OCI-M2 (cell line): ENCODE measurements around the gene KRTAP4-7.
"Not testable (repeated sequence)": the region's sequence is repeated elsewhere in the genome, so short reads cannot be mapped to it uniquely, and the experiment has no call there.

Experiments
- DNase-seq: peaks from one replicate; lab custom pipeline; 2025; ENCODE audit not compliant: unreplicated experiment; lab: John Stamatoyannopoulos, UW

The KRTAP4-7 gene

DNA sequence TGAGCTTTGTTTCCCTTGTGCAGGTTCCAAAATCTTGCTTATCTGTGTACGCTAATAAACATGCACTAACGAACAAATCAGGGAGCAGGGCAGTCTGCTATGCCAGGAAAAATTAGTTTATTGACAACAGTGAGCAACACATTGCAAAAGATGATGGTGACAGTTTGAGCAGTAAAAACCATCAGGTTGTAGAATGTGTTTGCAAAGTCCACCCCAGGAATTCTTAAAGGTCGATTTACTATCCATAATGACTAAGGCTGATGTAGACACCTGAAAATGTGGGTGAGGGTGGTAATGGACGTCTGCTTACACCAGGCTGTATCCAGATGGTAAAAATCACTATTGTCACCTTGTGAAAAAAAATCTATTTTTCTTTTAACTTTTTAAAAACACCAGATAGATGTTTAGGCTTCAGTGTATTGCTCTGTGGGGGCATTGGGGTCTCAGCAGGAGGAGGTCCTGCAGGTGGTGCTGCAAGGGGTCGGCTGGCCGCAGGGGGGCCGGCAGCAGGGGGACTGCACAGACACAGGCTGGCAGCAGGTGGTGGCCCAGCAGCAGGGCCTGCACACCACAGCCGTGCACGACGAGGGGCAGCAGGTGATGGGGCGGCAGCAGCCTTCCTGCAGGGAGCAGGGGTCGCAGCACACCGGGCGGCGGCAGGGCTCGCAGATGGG lies 18.8 kb upstream of the KRTAP4-7 start:
- DNase-seq, result not testable (repeated sequence)

DNA sequence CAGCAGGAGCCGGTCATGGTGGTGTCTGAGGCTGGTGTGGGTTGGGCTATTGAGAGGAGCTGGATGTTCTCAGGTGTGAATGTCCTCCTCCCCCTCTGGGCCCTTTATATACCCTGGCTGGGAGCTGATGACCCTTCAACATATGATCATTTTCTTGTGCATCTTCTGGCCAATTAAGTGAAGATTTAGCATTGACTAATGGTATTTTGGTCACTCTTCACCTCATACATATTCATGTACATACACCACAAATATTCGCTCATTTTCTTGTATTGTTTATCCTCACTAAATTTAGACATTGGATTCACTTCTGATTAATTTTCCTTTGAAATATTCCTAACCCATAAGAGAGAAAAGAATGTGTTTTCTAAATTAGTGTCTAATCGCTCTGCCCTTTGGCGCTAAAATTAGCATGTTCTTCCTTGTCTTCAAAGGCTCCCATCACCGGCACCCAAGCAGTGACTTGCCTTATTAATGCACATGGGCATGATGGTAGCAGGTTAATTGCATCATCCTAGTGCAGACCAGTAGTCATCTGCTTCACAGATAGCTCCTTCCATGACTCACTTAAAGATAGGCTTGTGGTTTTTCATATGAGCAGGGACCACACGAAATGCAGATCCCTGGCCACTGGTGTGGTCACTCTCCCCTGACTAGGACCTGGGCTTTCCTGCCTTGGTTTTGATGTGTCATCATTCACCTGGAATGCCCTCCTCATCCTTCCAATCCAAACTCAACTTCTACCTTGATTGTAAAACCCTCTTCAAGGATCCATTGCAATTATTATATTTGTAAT lies 17.9 kb upstream of the KRTAP4-7 start, which contains the start of gene KRTAP2-4:
Gene KRTAP2-4, minus strand, starts transcription at position 51 of the 796 bp plus-strand sequence. Its CDS starts 34 bp downstream, at position 17.
- no peak for DNase-seq

DNA sequence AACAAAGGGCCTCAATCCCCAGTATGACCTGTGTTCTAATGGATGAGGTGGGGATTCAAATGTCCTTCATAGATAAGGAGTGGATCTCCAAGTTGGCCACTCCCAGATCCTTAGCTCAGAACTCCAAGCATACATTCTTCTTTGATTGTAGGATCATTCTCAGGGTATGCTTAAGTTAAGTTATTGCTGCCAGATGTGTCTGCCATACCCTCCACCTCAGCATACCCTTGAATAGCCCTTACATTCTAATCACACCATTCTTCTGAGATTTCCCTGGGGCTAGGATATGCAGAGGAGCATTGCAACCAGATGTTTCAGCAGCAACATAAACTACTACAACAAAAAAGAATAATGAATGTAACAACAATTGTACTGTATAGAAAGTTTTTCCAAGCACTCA lies 16.7 kb upstream of the KRTAP4-7 start:
- DNase-seq, result no peak

DNA sequence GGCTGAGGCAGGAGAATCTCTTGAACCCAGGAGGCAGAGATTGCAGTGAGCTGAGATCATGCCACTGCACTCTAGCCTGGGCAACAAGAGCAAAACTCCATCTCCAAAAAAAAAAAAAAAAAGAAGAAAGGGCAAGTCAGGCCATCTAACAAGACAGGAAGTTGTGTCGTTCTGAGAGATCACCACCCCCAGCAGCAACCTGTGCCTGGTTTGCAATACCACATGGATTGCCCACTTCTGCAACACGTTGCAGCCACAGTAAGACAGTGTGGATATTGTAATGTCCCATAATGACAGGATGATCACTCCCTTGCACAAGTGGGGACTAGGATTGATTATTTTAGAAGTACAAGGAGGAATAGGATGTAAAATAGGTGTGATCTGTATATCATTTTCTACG lies 14.9 kb upstream of the KRTAP4-7 start:
- no peak for DNase-seq

DNA sequence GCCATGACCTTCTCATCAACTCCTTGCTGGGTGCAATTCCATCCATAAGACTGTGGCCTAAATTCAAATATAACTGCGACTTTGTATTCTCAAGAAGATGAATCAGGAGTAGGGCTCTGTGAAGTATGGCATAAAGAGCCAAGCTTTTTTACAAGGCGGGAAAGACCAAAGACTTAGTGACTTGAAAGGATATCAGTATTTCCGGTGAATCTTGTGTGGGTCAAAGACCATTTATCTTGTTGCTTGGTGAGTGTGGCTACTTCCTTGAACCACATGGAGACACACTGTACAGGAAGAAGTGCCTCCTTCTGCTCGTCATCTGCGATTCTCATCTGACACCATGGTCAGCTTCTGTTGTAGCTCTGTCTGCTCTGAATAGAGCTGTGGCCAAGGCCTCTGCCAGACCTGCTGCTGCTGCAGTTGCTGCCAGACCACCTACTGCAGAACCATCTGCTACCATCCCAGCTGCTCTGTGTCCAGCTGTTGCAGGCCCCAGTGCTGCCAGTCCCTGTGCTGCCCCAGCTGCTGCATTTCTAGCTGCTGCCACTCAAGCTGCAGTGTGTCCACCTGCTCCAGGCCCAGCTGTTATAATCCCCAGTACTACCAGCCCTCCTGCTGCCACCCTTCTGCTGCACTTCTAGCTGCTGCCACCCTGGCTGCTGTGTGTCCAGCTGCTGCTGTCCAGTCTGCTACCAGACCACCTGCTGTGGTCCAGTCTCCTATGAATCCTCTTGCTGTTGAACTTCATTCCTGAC lies 12.2 kb upstream of the KRTAP4-7 start:
- DNase-seq, result no peak

DNA sequence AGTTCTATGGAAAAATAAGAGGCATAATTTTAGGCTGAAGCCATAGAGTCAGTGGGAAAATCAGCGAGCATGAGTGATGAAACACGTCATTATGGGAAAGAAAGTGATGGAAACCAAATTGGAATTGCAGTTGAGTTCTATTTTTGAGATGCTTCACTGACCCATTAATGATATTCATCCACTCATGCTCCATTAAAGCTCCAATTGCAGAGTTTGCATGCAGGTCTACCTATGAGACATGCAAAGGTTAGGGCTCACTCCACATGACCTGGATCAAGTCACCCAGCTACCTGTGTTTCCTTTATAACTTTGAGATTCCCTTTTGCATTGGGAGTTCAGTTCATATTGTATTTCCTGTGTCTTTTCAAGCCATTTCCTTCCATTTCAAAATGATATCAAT lies 10.3 kb upstream of the KRTAP4-7 start:
- no peak for DNase-seq

DNA sequence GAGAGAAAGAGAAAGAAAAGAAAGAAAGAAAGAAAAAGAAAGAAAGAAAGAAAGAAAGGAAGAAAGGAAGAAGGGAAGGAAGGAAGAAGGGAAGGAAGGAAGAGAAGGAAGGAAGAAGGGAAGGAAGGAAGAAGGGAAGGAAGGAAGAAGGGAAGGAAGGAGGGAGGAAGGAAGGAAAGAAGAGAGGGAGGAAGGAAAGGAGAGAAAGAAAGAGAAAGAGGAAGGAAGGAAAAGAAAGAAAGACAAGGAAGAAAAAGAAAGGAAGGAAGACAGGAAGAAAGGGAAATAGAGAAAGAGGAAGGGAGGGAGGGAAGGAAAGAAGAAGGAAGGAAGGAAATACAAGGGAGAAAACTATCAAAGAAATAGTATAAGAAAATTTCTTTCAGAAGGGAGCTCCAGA lies 7.2 kb upstream of the KRTAP4-7 start:
- DNase-seq, result no peak

DNA sequence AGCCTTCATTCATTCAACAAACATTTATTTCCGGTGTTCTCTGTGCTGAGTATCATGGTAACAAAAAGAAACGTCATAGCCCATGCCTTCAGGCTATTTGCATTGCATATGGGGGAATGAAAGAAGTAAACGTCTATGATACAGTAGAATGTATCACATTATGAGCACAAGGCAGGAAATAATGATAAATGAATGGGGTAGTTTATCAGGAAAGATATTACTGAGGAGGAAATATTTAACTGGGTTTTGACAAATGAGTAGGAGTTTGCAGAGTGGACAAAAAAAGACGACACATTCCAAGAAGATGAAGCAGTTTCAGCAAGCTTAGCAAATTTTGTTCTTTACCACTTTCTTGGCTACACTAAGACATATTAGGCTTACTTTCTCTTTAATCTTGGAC lies 1.3 kb upstream of the KRTAP4-7 start:
- no peak for DNase-seq

DNA sequence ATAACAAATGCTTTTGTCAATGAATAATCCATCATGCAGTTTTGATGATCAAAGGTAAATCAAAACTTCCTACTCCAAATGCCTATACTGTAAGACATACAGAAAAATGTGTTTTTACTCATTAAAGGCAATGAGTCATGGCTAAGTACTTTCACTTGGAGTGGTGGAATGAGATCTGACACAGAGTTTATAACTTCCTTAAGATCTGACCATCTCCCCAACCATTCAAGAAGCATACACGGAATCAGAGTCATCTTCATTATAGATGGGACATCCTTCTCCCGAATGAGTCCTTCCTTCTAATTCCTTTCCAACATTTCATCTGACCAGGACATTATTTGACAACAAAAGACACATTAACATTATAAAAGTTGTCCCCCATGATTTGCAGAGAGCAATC lies 523 bp upstream of the KRTAP4-7 start:
- not testable (repeated sequence) for DNase-seq

DNA sequence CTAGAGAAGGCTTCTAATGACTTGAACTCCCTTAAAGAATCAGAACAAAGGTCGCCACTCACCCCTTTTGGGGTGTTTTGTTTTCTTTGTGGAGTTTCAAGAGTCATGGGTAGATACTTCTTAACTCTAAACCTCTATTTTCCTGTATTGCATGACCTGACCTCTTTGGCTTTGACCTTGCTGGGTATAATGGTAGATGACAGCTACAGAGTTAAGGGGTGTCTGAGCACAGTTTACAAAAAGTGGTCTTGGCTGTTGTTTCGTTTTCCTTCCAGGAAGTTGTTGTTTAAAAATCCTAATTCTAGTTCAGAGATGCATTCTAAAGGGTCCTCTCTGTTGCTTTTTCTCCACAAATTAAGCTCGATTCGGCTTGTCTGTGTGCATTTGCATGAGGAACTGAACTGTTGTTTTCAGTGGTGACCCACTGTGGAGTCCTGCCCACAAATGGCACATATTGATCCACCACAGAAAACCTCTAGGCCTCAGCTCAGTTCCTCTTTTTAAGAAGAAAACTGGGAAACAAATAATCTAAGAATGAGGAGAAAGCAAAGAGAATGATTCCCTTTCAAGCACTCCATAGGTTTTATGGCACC lies 4.9 kb downstream of the KRTAP4-7 start:
- DNase-seq, result not testable (repeated sequence)

DNA sequence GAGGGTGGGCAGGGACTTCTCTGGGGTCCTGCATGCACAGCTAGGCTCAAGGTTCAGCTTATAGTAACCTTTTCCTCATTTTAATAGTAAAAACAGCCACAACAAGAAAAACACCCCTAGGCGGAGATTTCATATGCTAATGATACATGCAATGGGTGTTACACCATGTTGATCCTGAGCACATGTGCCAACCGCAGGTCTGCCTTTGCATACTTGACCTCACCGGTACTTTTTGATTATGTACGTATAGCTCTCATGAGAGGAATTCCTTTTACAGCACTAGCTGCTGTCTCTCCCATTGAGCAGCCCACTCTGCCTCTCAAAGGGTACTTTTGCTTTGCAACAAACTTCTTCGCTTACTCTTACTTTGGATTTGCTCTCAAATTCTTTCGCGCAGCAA lies 12.1 kb downstream of the KRTAP4-7 start:
- no peak for DNase-seq

DNA sequence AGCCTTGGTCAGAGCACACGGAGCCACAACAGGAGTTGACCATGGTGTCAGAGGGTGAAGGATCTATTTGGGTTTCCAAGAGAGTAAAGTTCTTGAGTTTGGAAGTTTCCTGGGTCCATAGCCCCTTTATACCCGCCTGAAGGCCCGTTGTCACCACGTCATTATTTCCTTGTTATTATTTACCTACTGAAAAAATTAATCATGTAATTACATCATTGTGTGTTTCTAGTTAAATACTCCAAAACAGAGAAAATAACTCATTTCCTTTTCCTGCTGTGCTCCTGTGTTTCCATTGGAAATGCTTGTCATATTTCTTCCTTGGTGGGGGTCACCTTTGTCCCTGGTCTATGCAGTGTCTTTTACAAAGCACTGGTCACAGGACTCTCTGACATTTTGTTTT lies 14.1 kb downstream of the KRTAP4-7 start, which contains the start of gene KRTAP4-8:
Gene KRTAP4-8, minus strand, starts transcription at position 101 of the 400 bp plus-strand sequence. Its CDS starts 58 bp downstream, at position 43.
- no peak for DNase-seq

DNA sequence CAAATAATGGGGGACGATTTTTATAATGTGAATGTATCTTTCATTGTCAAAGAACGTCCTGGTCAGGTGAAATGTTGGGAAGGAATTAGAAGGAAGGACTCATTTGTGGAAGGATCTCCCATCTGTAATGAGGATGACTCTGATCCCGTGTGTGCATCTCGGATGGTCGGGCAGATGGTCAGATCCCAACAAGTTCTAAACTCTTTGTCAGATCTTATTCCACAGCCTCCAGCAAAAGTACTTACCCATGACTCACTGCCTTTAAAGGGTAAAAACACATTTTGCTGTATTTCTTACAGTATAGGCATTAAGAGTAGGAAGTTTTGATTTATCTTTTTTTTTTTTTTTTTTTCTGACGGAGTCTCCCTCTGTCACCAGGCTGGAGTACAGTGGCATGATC lies 14.5 kb downstream of the KRTAP4-7 start:
- no peak for DNase-seq

DNA sequence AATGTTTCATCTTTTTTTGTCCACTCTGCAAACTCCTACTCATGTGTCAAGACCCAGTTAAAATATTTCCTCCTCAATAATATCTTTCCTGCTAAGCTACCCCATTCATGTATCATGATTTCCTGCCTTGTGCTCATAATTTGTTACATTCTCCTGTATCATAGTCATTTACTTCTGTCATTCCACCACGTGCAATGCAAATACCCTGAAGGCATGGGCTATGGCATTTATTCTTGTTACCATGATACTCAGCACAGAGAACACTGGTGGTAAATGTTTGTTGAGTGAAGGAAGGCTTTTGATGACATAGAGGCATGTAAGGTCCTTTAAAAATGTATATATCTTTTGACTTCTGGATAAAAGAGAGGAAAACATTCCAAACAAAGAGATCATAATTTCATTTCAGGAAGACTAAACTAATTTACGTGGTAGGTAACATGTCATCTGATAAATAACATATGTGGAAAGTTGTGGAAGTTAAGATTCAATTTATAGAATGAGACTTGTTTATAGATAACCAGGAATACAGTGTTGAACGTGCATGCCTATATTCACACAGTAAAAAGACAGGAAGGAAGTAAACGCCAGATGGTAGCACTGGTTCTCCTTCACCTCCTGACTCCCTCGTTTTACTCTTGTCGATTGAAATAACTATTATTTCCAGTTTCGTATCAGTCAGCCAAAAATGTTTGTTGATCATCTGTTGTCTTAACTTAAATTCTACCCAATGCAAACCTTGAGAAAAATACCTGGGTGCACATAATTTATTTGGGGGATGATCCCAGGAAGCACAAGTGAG lies 15.9 kb downstream of the KRTAP4-7 start:
- not testable (repeated sequence) for DNase-seq

DNA sequence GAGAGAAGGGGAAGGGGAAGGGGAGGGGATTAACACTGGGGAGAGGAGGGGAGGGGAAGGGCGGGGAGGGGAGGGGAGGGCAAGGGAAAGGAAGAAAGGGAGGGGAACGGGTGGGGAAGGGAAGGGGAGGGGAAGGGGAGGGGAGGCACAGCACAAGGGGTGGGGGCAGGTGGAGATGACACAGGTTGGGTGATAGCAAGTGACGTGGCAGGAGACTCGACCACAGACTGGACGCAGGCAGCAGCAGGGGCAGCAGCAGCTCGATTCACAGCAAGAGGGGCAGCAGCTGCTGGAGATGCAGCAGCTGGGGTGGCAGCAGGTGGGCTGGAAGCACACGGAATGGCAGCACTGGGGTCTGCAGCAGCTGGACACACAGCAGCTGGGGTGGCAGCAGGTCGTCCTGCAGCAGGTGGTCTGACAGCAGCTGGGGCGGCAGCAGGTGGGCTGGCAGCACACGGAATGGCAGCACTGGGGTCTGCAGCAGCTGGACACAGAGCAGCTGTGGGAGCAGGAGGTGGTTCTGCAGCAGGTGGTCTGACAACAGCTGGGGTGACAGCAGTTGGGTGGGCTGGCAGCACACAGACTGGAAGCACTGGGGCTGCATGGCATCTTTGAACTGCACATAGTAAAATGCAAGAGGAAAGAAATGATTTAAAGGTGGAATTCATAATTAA lies 17.8 kb downstream of the KRTAP4-7 start, which contains the start of gene KRTAP4-16:
Gene KRTAP4-16, minus strand, starts transcription at position 624 of the 674 bp plus-strand sequence. Its CDS starts 0 bp downstream, at position 624.
- no peak for DNase-seq

DNA sequence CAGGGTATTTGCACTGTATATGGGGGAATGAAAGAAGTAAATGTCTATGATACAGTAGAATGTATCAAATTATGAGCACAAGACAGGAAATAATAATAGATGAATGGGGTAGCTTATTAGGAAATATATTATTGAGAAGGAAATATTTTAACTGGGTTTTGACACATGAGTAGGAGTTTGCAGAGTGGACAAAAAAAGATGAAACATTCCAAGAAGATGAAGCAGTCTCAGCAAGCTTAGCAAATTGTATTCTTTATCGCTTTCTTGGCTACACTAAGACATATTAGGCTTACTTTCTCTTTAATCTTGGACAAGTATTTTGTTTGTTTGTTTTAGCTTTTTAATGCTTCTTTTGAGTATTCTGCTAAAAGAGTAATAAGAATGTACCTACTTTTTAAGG lies 19.9 kb downstream of the KRTAP4-7 start:
- no peak for DNase-seq

DNA sequence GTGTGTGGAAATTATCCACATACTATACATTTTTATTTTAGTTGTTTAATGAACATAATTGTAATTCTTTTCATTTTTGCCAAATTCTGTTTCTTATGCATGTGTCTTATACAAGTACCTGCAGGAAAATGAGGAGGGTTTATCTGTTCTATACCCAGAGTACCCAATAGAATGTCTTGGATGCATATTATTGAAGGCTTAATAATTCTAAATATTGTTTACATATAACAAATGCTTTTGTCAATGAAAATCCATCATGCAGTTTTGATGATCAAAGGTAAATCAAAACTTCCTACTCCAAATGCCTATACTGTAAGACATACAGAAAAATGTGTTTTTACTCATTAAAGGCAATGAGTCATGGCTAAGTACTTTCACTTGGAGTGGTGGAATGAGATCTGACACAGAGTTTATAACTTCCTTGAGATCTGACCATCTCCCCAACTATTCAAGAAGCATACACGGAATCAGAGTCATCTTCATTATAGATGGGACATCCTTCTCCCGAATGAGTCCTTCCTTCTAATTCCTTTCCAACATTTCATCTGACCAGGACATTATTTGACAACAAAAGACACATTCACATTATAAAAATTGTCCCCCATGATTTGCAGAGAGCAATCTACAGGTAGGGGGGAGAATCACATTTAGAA lies 20.6 kb downstream of the KRTAP4-7 start:
- not testable (repeated sequence) for DNase-seq

DNA sequence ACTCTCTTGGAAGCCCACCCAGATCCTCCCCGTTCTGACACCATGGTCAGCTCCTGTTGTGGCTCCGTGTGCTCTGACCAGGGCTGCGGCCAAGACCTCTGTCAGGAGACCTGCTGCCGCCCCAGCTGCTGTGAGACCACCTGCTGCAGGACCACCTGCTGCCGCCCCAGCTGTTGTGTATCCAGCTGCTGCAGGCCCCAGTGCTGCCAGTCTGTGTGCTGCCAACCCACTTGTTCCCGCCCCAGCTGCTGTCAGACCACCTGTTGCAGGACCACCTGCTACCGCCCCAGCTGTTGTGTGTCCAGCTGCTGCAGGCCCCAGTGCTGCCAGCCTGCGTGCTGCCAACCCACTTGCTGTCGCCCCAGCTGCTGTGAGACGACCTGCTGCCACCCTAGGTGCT lies 21.4 kb downstream of the KRTAP4-7 start, which contains the start of gene KRTAP4-9:
Gene KRTAP4-9, plus strand, starts transcription at position 43 of the 400 bp plus-strand sequence. Its CDS starts 0 bp downstream, at position 43.
- DNase-seq, result not testable (repeated sequence)

DNA sequence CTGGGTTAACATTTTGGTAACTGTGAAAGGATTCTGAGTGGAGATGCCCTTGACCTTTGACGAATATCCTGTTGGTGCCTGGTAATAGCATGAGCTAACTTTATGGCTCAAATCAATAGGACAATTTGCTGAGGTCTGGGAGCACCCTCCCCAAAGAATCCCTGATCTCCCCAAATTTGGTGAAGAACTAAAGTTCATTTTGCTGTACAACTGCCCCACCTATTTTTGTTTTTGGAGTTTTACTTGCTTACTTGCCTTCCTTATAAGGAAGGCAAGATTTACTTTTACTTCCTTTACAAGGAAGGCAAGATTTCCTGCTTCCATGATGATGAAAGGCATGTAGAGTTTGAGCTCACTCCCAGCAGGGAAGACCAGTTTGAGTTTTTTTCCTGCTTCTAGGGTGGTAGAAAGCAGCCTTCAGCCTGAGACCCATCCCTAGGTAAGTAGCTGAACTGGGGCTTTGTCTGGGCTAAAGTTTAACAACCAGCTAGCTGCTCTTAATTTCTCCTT lies 24.0 kb downstream of the KRTAP4-7 start:
- DNase-seq, result no peak
